HG03571 (cell line): ENCODE measurements around the gene C2orf49.

Source experiments
- ATAC-seq: cut with Tn5 transposase; IDR thresholded peaks from one replicate; pipeline ENCODE4 v1.9.1; 2021; ENCODE audit not compliant: unreplicated experiment

Gene C2orf49

DNA sequence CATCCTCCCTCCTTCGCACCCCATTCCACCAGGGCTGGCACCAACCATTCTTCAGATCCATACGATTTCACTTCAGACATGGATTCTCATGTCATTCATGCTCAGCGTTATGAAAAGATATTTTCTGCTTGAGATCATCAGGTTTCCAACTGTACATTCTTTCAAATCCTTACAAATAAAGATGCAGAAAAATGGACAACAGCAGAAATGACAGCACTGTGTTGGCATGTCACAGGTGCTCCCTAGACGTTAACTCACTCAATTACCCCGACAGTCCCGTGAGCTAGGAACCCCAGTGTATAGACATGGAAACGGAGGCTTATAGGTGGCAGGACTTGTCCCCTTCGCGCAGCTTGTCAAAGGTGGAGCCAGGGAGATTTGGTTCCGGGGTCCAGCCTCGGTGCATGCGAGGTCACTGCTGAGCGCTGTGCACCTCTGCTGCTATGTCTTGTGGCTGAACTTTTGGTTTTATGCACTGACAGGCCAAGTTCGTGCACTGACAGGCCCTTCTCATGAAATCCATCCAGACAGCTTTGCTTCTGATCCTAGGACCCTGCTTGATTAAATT, 43.8 kb downstream of the C2orf49 start:
- ATAC-seq, result no peak

DNA sequence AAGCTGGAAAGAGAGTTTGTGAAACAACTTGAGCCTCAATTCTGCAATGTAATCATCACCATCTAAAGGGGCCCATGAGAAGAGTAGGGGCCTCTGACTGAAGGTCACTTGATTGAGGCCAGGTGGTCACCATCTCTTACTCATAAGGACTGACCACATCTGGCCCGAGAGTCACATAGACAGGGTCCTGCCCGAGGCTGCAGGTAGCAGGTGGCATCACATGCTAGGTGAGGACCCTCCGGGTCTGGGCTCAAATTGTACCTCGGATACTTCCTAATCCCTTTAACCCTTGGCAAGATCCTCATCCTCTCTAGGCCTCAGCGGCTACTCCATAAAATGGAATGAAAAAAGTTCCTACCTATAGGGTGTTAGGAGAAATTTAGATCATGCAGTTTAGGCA, 44.8 kb downstream of the C2orf49 start:
- ATAC-seq, result no peak

DNA sequence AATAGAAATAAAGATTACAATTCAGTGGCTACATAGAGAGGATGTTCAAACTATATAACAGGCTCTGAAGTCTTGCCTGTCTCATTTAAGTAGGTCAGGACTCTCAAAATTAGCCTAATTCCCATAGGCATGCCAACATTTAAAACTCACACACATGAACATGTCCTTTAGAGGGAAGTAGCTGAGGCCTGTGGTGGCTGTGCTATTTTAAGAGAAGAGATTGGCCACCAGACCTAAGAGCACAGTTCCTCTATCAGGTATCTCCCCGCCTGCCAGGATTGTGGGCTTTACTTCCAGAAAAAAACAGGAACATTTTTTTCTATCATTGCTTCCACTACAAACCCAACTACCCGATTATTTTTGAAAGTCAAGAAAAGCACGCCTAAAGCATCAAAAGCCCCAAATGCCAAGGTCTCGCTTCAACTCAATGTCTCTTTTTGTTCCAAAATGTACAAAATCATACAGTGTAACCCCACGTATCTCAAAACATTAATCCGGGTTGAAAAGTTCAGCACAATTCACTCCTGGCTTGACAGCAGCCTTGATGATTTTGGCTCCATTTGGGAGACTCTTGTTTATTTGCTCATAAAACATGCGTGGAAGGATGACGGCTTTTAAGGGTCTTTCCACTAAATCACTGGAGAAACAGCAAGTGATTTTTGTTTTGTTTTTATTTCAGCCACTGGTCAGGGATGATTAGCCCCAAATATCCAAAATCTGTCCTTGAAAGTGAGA, 46.3 kb downstream of the C2orf49 start:
- ATAC-seq, result no peak

DNA sequence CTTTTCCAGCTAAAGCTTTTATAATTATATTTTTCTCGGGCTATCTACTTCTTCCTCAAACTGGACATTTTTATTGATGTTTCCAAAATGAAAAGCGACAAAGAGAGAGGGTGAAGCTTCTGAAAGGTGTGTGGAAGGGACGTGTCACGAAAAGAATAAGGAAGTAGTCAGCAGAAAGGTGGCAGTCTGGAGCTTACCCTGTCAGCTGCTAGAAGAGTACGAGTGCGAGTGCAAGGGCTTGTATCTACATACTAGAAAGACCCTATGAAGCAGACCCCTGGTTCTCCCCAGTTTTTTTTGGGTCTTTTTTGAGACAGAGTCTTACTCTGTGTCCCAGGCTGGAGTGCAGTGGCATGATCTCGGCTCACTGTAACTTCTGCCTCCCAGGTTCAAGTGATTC, 46.9 kb downstream of the C2orf49 start:
- ATAC-seq, result no peak

DNA sequence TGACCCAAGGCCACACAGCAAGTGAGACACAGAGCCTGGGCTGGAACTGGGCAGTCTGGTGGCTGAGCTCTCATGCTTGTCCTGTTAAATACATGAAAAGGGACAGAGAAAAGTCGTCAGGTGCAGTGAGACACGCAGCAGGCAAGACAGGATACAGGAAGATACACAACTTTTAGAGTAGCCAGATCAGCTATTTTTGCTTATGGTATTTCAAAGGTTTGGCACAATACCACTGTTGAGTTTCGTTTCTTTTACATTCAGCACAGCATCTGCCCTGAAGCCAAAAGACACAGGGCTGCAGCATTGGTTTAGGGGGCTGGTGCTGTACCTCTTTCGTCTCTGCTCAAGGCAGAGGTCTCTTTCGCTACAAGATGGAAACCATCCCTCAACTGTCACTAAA, 47.5 kb downstream of the C2orf49 start:
- no peak for ATAC-seq

DNA sequence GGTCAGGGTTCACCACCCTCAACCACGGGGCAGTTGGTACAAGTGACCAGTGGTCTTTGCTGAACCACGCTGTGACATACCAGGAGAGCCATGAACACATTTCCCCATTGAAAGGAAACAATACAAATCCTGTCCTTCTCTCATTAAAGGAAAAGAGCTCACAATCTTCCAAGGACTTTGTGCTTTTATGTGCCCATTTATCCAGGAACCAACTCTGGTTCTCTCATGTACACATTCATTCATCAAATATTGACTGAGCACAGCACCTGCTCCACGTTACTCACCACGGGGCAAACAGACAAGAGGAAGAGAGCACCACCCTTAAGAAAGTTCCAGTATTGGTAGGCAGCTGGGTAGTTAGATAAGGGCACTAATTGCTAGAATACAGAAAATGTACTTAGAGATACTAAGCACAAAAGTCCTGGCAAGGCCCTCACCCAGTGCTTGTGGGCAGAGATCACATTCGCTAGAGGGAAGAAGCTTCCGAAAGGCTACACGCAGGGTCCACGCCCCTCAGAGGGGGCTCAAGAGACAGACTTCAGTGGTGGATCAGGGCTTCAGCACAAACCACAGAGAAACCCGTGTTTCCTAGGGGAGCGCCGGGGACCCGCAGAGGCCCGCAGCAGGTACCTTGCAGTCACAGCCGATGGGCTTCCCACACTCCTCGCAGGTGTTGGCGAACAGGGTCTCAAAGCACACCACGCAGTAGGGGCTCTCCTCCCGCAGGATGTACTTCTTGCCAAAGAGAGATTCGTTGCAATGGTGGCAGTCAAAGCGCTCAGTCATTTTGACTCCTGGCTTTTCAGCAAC, 48.6 kb downstream of the C2orf49 start:
- ATAC-seq, result no peak

DNA sequence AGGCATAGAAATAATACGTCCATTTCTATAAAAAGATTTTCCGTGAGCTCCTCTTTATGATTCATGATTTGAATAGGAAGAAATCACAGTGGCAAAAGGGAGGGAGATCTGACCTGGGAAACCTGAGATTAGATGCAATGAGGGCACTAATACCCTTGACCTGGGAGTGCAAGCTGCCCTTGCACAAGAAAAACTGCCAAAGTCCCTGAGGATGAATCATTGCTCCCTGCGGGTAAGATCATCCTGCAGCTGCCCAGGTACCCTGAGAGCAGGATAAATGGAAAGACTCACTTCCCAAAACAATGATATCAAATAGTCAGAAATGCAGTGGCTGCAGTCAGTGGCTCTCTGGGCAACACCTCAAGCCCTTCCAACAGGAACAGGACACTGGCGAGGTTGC, 49.9 kb downstream of the C2orf49 start:
- ATAC-seq, result no peak

DNA sequence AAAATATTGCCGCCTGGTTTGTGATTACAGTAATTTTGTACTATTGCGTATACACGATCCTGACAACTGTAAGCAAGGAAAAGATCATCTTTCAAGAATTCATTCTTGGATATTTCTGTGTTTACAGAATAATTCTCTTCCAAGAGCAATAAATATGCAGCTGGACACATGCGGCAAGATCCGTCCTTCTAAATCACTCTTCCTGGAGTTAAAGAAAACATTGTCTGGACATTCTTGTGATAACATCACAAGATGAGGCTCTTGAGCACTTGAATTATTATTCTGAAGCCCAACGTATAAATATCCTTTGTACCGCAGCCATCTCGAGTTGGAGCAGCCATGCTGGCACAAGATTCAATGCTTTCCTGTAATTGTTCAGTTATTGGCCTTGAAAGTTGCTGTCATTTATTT, 51.6 kb downstream of the C2orf49 start:
- ATAC-seq, result no peak

DNA sequence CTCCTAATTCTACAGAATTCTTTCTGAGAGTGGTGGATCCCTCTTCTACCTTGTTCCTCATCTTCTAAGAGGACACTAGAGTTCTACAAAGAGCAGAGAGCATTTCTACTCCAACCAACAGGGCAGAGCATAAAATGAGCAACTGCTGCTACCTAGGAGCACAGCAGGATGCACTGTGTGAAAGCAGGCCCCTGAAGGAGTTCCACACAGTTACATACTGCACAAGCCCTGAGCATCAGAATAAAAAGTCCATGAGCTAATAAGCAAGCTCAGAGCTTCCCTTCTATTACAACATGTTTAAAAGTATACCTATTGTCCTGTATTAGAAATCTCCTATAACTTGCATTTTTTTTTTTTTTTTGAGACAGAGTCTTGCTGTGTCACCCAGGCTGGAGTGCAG, 53.1 kb downstream of the C2orf49 start:
- ATAC-seq, result no peak

DNA sequence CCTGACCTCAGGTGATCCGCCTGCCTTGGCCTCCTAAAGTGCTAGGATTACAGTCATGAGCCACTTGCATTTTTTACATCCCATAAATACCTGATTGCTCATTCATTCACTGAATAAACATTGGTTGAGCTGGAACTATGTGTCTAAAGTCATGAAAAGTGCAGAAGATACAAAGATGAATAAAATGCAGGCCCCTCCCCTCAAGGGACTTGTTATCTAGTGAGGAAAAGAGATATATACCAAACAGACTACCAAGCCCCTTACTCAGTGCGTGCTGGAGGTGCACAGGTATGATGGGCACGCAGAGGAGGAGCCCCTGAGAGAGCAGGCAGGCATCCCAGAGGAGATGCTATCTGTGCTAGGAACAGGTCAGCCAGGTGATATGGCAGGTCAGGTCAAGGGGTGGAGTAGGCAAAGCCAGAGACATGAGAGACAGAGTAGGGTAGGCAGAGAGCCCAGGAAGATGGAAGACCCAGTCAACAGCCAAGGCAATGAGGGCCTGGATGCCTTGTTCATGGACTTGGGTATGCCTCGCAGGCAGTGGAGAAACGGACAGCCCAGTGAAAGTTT, 53.8 kb downstream of the C2orf49 start:
- no peak for ATAC-seq

DNA sequence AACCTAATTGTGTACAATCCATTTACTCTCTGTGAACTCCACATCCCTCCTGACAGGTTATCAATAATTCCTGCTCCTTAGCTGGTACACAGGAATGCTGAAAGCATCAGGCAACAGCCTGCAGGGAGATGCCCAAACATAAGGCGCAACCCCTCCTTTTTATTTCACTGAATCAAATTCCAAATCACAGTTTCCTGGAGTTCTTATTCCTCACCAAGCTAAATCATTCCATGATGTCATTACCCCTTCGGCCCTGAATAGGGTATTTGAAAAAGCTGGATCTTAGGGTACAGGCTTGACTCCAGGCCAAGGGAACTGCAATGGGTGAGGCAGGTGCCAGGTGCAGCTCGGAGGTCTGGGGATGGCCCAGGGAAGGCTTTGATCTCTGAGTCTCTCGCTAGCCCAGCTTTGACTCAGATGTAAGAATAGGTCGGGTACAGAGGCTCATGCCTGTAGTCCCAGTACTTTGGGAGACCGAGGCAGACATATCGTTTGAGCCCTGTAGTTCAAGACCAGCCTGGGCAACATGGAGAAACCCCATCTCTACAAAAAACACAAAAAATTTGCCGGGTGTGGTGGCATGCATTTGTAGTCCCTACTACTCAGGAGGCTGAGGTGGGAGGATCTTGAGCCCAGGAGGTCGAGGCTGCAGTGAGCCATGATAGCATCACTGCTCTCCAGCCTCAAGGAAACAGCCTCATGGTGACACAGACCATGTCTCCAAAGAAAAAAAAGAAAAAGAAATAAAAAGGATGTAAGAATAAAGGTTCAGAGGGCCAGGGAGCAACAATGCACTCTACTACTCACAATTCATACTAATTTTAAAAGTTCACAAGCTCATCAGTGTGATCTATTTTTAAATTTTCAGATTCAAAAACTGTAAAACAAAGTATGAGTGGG, 54.7 kb downstream of the C2orf49 start:
- ATAC-seq, result no peak

DNA sequence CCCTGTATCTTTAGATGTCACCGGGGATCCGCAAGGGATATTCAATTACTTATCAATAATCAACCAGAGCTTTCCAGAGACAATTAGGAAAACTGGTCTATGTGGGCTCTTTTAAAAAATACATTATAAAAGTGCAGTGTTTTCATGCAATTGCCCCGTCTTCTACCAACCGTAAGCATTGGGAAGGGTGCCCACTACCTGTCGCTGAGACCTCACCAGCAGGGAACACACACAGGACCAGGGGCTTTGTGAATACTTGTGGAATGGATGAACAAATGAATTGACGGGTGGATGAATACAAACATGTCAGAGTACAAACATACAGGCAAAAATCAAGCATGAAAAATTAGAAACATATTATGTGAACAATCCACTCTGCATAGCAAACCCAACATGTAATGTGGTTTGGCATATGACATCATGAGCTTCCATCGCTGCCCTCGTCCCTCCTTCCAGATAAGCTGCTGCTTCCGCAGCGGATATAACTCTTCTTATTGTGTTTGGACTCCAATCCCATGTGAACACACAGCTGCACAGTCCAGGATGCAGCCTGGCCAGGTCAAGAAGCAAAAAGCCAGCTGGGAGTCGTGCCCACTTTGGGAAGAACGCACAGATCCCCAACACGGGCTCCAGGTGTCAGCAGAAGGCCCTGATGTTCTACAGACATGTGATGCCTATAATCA, 56.2 kb downstream of the C2orf49 start:
- no peak for ATAC-seq

DNA sequence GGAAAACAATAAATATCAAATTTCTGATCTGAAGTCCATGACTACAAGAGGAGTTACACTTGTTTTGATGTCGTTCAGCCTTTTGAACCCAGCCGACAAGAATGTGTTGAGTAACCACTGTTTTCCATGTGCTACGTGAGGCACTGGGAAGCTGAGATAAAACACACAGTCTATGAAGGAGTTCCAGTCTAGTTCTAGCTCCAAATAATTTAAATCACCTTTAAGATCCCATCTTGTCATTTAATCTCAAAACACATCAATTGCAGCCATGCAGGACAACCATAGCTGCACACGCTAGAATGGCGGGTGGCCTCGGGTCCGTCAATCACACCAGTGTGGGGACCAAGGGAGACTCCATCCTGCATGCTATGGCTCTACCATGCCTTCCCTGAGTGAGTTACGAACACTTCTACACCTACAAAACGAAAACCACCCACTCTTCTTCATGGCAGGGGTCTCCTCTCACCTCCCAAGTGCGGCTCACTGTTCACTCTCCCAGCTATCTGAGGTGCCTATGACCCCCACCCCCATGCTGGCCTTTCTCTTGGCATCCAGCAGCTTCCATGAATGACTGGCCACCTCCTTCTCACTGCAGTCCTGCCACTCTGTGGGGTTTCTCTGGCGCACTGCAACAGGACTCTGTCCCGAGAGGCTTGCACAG, 57.7 kb downstream of the C2orf49 start:
- no peak for ATAC-seq

DNA sequence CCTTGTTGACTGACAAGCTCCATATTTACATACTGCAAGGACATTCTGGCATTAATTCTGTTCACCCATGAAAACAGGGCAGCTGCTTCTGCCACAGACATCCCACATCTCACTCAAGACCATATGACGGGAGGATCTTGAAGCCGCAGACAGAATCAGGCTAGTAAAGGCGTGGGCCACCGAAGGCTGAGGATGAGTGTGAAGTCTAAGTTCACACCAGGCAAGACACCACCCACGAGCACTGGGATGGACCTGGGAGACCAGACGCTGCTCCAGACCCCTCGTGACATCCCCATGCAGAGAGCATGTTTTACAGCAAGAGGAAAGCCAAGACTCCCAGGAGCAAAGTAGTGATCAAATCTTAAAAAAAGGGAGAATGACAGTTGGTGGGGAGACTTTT, 58.4 kb downstream of the C2orf49 start:
- no peak for ATAC-seq

DNA sequence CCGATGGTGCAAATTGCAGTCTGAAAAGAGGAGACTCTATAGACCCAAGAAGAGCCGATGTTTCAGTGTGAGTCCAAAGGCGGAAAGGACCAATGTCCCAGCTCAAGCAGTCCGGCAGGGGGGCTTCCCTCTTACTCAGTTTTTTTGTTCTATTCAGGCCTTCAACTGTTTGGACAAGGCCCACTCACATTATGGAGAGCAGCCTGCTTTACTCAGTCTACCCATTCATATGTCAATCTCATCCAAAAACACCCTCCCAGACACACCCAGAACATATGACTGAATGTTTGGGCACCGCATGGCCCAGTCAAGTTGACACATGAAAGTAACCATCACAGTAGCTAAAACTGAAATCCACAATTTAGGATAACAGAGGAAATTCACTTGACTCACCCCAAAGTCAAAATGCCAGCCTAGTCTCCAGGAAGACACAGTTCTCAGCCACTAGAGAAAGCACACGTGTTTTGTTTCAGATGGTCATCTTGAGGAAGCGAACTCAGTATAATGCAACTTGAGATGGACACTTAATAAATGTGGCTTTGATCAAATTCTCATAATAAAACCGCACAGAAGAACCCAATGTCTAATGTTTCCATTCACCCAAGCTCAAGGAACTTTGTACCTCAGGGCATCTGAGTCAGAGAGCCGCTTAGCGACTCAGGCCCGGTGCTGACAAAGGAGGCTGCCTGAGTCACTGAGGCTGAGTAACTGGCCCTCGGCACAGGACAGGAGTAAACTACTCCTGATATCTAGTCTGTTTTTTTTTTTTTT, 59.1 kb downstream of the C2orf49 start:
- ATAC-seq, result no peak

DNA sequence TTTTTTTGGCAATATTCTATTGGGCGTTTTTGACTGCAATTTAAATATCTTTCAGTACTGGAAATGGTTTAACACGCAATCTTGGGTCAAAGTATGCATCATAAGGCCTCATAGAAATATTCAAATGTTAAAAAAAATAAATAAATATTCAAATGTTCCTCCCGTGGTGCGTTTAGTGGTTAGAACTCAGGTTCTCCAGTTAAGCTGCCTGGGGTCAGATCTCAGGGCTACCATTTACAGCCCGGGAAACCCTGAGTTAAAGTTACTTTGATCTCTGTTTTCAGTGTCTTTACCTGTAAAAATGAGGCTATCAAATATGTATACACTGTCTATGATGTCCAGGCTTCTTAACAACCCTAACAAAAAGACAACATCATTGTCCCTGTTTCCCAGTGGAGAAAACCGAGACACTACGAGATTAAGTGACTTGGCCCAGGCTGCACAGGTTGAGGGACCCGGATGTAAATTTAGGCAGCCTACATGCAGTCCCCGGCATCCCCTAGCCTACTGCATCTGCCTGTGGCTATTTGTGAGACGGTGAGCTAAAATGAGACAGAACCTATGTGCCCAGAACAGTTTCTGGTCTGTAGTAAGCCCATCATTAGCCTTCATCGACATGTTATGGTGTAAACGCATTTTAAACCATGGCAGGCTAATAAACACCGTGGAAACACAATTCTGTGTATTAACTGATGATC, 59.8 kb downstream of the C2orf49 start:
- no peak for ATAC-seq

DNA sequence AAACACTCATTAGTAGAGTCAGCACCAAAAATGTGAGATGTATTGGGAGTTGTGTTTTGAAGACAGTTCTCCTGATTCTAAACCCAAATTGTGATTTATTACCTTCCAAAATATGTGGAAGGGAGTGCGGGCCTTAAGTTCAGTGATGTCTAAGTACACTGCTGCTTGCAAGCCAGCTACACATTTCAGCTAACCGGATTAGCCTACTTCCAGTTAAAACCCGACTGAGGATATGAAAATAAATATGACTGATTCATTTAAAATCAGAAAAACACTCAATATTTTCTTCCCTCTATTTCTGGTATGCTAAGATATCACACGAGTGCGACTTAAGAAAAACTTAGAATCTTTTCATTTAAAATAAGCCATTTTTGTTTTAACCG, 60.6 kb downstream of the C2orf49 start:
- no peak for ATAC-seq
